K562 (cell line): ENCODE data around the gene SNRPB. TPM values are rescaled to one million over a fixed set of nuclear protein-coding genes. Genes with fewer than 3 reads are reported as not detected.

Experiments
- CHD4 ChIP-seq: fragments of 200-600 bp; sonication (generic); IDR thresholded peaks from 3 replicates; pipeline ENCODE4 v1.6.1; 2012; ENCODE audit warnings: low read depth, mild to moderate bottlenecking, mixed read lengths, low read length, inconsistent platforms; ENCODE audit not compliant: insufficient read depth, insufficient replicate concordance, poor library complexity, severe bottlenecking
- DPF2 ChIP-seq: fragments of 450-650 bp; IDR thresholded peaks from 2 replicates; pipeline ENCODE4 v1.6.1; 2016
- FOXP4 ChIP-seq: sonication (generic); formaldehyde crosslinking; IDR thresholded peaks from 2 replicates; pipeline ENCODE4 v1.8.0; 2022; ENCODE audit warnings: mild to moderate bottlenecking, missing genetic modification reagents, borderline replicate concordance
- GABPB1 ChIP-seq: sonication (generic); formaldehyde crosslinking; IDR thresholded peaks from 2 replicates; pipeline ENCODE4 v1.8.0; 2022; ENCODE audit warnings: mild to moderate bottlenecking, missing genetic modification reagents
- HIVEP1 ChIP-seq: fragments of 250-450 bp; sonication (Bioruptor Pico); IDR thresholded peaks from 2 replicates; pipeline ENCODE4 v1.4.0; 2020; ENCODE audit warnings: mild to moderate bottlenecking
- KAT7 ChIP-seq: sonication (generic); formaldehyde crosslinking; IDR thresholded peaks from 2 replicates; pipeline ENCODE4 v1.8.0; 2022; ENCODE audit warnings: missing genetic modification reagents, mild to moderate bottlenecking, borderline replicate concordance
- KHSRP ChIP-seq: fragments of 450-650 bp; IDR thresholded peaks from 2 replicates; pipeline ENCODE4 v1.6.1; 2017
- MIER1 ChIP-seq: fragments of 450-650 bp; IDR thresholded peaks from 2 replicates; pipeline ENCODE4 v1.6.1; 2016; ENCODE audit warnings: antibody characterized with exemption, mild to moderate bottlenecking, low read depth
- MNT ChIP-seq, 2 experiments: fragments of 450-650 bp; conservative IDR thresholded peaks; 2 replicates each; pipeline ENCODE4 v1.6.1; 2017; ENCODE audit warnings: mild to moderate bottlenecking in 2 of 2, moderate library complexity in 2 of 2
- NCOA6 ChIP-seq: fragments of 450-650 bp; IDR thresholded peaks from 2 replicates; pipeline ENCODE4 v1.6.1; 2017; ENCODE audit warnings: mild to moderate bottlenecking
- NFE2 ChIP-seq: IDR thresholded peaks from 2 replicates; pipeline ENCODE4 v1.6.1; 2014; ENCODE audit warnings: antibody characterized with exemption, low read depth
- NRF1 ChIP-seq, 2 experiments: fragments of 450-650 bp; IDR thresholded peaks in 1 of 2; conservative IDR thresholded peaks in 1 of 2; 2 replicates each; pipeline ENCODE4 v1.6.1; 2014; ENCODE audit warnings: mild to moderate bottlenecking in 2 of 2
- POLR2A ChIP-seq: fragments of 450-650 bp; conservative IDR thresholded peaks from 2 replicates; pipeline ENCODE4 v1.6.1; 2016
- RBM39 ChIP-seq: fragments of 200-400 bp; formaldehyde crosslinking; optimal IDR thresholded peaks from 2 replicates; pipeline ENCODE3; 2018; ENCODE audit warnings: low read depth, low read length
- SETDB1 ChIP-seq: IDR thresholded peaks from one replicate; pipeline ENCODE4 v1.6.1; 2012; ENCODE audit warnings: low read length, control low read depth, inconsistent platforms
- SRSF9 ChIP-seq: fragments of 200-400 bp; formaldehyde crosslinking; IDR thresholded peaks from 2 replicates; pipeline ENCODE4 v1.6.1; 2017; ENCODE audit warnings: low read depth, low read length, borderline replicate concordance
- TAF9B ChIP-seq: fragments of 450-650 bp; IDR thresholded peaks from 2 replicates; pipeline ENCODE4 v1.6.1; 2018; ENCODE audit warnings: mild to moderate bottlenecking; ENCODE audit not compliant: partially characterized antibody
- TEAD1 ChIP-seq, 2 experiments: fragments of 450-650 bp in 1 of 2; sonication (generic) in 1 of 2; formaldehyde crosslinking; IDR thresholded peaks; 2 replicates each; pipeline versions ENCODE4 v1.4.0 to v1.8.0; 2020 to 2022; ENCODE audit warnings: mild to moderate bottlenecking in 2 of 2, missing genetic modification reagents in 1 of 2
- ZFP36 ChIP-seq: fragments of 150-350 bp; IDR thresholded peaks from 2 replicates; pipeline ENCODE4 v1.6.1; 2018; ENCODE audit warnings: low read length, low read depth; ENCODE audit not compliant: partially characterized antibody
- ZHX1 ChIP-seq: fragments of 150-350 bp; conservative IDR thresholded peaks from 2 replicates; pipeline ENCODE4 v1.6.1; 2014; ENCODE audit warnings: low read length
- ZNF311 ChIP-seq: fragments of 250-450 bp; sonication (Bioruptor Pico); IDR thresholded peaks from 2 replicates; pipeline ENCODE4 v1.4.0; 2020; ENCODE audit warnings: mild to moderate bottlenecking, moderate library complexity
- ZNF444 ChIP-seq: fragments of 250-450 bp; sonication (Bioruptor Pico); IDR thresholded peaks from 2 replicates; pipeline ENCODE4 v1.4.0; 2020; ENCODE audit warnings: mild to moderate bottlenecking, moderate library complexity
- ZNF561 ChIP-seq: fragments of 450-650 bp; formaldehyde crosslinking; conservative IDR thresholded peaks from 2 replicates; pipeline ENCODE4 v1.4.0; 2020; ENCODE audit warnings: mild to moderate bottlenecking, moderate library complexity
- ZNF695 ChIP-seq: fragments of 450-650 bp; formaldehyde crosslinking; IDR thresholded peaks from 2 replicates; pipeline ENCODE4 v1.4.0; 2020; ENCODE audit warnings: mild to moderate bottlenecking, moderate library complexity
- polyA plus RNA-seq, 8 experiments: library from polyadenylated mRNA; depleted of rRNA in 4 of 8; stranded (reverse) in 5 of 8; unstranded in 3 of 8; fragments of >200 nt; fragmentation: Nextera tagmentation in 2 of 8; fragmentation: Illumina TruSeq in 1 of 8; extraction: Ambion mirVana in 2 of 8; extraction: Trizol in 1 of 8; gene quantifications; 2 replicates each; pipeline versions ENCODE4 v1.2.1 to v1.2.3, GENCODE V29; 2011 to 2014; ENCODE audit warnings: inconsistent platforms in 1 of 8, missing spikeins in 1 of 8
- total RNA-seq, 7 experiments: library from RNA; depleted of rRNA in 6 of 7; stranded (reverse); fragments of >200 nt in 6 of 7; fragmentation: Illumina TruSeq in 2 of 7; extraction: Trizol in 2 of 7; gene quantifications; 2 replicates each; pipeline versions ENCODE4 v1.2.1 to v1.2.3, GENCODE V29; 2011 to 2021; ENCODE audit warnings: low replicate concordance in 1 of 7

The SNRPB gene
- total and polyA plus RNA-seq, 9 of the 15 experiments (the other 6 are each of a cell fraction or from before 2014, with no cell fraction given) = 13.1 to 615 (median 266) TPM

- TF ChIP-seq ZNF695 (no peak), NRF1 (conservative IDR thresholded peaks at IDR 0.05 in 1 of 2, IDR thresholded peaks at IDR 0.05 in 1 of 2) (peak in 1 of 2 experiments; percentile 55; a peak in 1 of 4 replicates), TEAD1 (CRISPR knock-in tag; IDR thresholded peaks at IDR 0.05) (0 out of 4 replicates have a peak, but pooled peaks of 1 of the 2 experiments have one; percentile 57), ZNF311 (no peak), CHD4 (no peak), KHSRP (no peak), MNT (conservative IDR thresholded peaks at IDR 0.05) (peak; percentile 36 to 68; a peak in 2 of 4 replicates), TAF9B (peak; percentile 98), SRSF9 (no peak), KAT7 (CRISPR knock-in tag) (peak; percentile 43; the same call in 1 of the 2 replicates), RBM39 (no peak), FOXP4 (no peak), POLR2A (peak; percentile 96), DPF2 (peak; percentile 50; the same call in 1 of the 2 replicates), MIER1 (no peak), HIVEP1 (CRISPR knock-in tag) (no peak), SETDB1 (peak; percentile 85), GABPB1 (CRISPR knock-in tag) (peak; percentile 100), NFE2 (no peak), ZHX1 (no peak), ZNF444 (CRISPR knock-in tag) (no peak), ZFP36 (no peak), NCOA6 (0 out of 2 replicates have a peak, but pooled peaks have one; percentile 14), ZNF561 (CRISPR knock-in tag) (no peak)
Observed at GRCh38 chr20:2470423-2471193, at the start of gene SNRPB (continued).
